HL-60 (cell line): ENCODE measurements around the gene IL1RAPL1.

ENCODE experiments used
- GABPA ChIP-seq: IDR thresholded peaks from 2 replicates; pipeline ENCODE4 v1.6.1; 2012; ENCODE audit warnings: low read depth
- POLR2AphosphoS5 ChIP-seq: IDR thresholded peaks from 2 replicates; pipeline ENCODE4 v1.6.1; 2012; ENCODE audit warnings: low read depth
- TF ChIP-seq, protein P1 (sequence below): IDR thresholded peaks from one replicate; pipeline ENCODE4 v1.5.1; 2011; ENCODE audit warnings: low read length, control low read depth, inconsistent platforms; ENCODE audit not compliant: insufficient read depth
- TF ChIP-seq, protein P2 (sequence below): IDR thresholded peaks from 2 replicates; pipeline ENCODE4 v1.6.1; 2012; ENCODE audit warnings: low read depth; ENCODE audit not compliant: insufficient replicate concordance

DNA sequence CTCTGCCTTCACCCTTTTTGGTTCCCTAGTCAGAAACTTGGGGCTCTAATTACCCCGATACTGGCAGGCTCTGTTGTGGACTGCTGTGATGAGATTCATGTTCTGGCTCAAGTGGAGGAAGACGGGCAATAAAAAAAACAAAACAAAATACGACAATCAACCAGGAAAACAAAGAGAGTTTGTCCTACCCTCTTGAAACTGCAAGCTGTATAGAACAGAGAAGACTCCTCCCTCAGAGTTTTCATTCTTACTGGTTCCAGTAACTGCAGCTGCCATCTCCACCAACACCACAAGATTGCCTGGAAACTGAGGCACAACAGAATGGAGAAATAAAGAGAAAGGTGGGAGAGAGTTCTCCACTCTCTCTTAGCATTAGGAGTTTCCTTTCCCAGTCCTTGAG is 11.1 kb upstream of the IL1RAPL1 start:
- TF ChIP-seq, protein P1, sequence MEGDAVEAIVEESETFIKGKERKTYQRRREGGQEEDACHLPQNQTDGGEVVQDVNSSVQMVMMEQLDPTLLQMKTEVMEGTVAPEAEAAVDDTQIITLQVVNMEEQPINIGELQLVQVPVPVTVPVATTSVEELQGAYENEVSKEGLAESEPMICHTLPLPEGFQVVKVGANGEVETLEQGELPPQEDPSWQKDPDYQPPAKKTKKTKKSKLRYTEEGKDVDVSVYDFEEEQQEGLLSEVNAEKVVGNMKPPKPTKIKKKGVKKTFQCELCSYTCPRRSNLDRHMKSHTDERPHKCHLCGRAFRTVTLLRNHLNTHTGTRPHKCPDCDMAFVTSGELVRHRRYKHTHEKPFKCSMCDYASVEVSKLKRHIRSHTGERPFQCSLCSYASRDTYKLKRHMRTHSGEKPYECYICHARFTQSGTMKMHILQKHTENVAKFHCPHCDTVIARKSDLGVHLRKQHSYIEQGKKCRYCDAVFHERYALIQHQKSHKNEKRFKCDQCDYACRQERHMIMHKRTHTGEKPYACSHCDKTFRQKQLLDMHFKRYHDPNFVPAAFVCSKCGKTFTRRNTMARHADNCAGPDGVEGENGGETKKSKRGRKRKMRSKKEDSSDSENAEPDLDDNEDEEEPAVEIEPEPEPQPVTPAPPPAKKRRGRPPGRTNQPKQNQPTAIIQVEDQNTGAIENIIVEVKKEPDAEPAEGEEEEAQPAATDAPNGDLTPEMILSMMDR = no peak
- TF ChIP-seq GABPA = no peak
- TF ChIP-seq, protein P2, sequence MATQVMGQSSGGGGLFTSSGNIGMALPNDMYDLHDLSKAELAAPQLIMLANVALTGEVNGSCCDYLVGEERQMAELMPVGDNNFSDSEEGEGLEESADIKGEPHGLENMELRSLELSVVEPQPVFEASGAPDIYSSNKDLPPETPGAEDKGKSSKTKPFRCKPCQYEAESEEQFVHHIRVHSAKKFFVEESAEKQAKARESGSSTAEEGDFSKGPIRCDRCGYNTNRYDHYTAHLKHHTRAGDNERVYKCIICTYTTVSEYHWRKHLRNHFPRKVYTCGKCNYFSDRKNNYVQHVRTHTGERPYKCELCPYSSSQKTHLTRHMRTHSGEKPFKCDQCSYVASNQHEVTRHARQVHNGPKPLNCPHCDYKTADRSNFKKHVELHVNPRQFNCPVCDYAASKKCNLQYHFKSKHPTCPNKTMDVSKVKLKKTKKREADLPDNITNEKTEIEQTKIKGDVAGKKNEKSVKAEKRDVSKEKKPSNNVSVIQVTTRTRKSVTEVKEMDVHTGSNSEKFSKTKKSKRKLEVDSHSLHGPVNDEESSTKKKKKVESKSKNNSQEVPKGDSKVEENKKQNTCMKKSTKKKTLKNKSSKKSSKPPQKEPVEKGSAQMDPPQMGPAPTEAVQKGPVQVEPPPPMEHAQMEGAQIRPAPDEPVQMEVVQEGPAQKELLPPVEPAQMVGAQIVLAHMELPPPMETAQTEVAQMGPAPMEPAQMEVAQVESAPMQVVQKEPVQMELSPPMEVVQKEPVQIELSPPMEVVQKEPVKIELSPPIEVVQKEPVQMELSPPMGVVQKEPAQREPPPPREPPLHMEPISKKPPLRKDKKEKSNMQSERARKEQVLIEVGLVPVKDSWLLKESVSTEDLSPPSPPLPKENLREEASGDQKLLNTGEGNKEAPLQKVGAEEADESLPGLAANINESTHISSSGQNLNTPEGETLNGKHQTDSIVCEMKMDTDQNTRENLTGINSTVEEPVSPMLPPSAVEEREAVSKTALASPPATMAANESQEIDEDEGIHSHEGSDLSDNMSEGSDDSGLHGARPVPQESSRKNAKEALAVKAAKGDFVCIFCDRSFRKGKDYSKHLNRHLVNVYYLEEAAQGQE = no peak
- no peak for TF ChIP-seq POLR2AphosphoS5
